MM.1S (cell line): Measurements from ENCODE around the gene SLC6A7.
A peak's percentile ranks its signal among the peaks of the same experiment; 100 is the strongest.

Experiments
- DNase-seq: peaks from one replicate; pipeline ENCODE4 v3.0.0-alpha.2; 2015
- H2AFZ ChIP-seq: fragments of 300-600 bp; sonication (generic); 2 replicates; pipeline ENCODE4 v1.6.0; 2016; ENCODE audit warnings: antibody characterized with exemption, low read length
- H3F3A ChIP-seq: fragments of 300-600 bp; sonication (generic); 2 replicates; pipeline ENCODE4 v1.6.1; 2016; ENCODE audit warnings: mild to moderate bottlenecking, antibody characterized with exemption, low read length, moderate library complexity, mixed read lengths; ENCODE audit not compliant: insufficient read depth
- H3K27ac ChIP-seq: fragments of 300-600 bp; sonication (generic); 2 replicates; pipeline ENCODE4 v1.5.1; 2016; ENCODE audit warnings: mild to moderate bottlenecking, low read length
- H3K27me3 ChIP-seq: fragments of 300-600 bp; sonication (generic); replicated peaks from 2 replicates; pipeline ENCODE4 v1.6.0; 2016; ENCODE audit warnings: low read length; ENCODE audit not compliant: insufficient read depth
- H3K36me3 ChIP-seq: fragments of 300-600 bp; sonication (generic); replicated peaks from 2 replicates; pipeline ENCODE4 v1.6.1; 2016; ENCODE audit warnings: mild to moderate bottlenecking, low read length, mixed read lengths; ENCODE audit not compliant: insufficient read depth
- H3K4me1 ChIP-seq: fragments of 300-600 bp; sonication (generic); 2 replicates; pipeline ENCODE4 v1.6.1; 2016; ENCODE audit warnings: low read length, mixed read lengths
- H3K4me2 ChIP-seq: fragments of 300-600 bp; sonication (generic); 2 replicates; pipeline ENCODE4 v1.6.0; 2016; ENCODE audit warnings: low read depth, low read length
- H3K4me3 ChIP-seq: fragments of 300-600 bp; sonication (generic); 2 replicates; pipeline ENCODE4 v1.5.1; 2016; ENCODE audit warnings: low read length, mixed read lengths
- H3K79me2 ChIP-seq: fragments of 300-600 bp; sonication (generic); 2 replicates; pipeline ENCODE4 v1.6.1; 2016; ENCODE audit warnings: mixed run types, low read length, mixed read lengths
- H3K9ac ChIP-seq: fragments of 300-600 bp; sonication (generic); 2 replicates; pipeline ENCODE4 v1.6.1; 2016; ENCODE audit warnings: low read length, mixed read lengths
- H3K9me2 ChIP-seq: fragments of 300-600 bp; sonication (generic); replicated peaks from 2 replicates; pipeline ENCODE4 v1.6.1; 2016; ENCODE audit warnings: mild to moderate bottlenecking, low read length, mixed read lengths; ENCODE audit not compliant: insufficient read depth
- H3K9me3 ChIP-seq: fragments of 300-600 bp; sonication (generic); replicated peaks from 2 replicates; pipeline ENCODE4 v1.6.1; 2016; ENCODE audit warnings: mild to moderate bottlenecking, low read length, mixed read lengths; ENCODE audit not compliant: insufficient read depth
- H4K20me1 ChIP-seq: fragments of 300-600 bp; sonication (generic); 2 replicates; pipeline ENCODE4 v1.6.1; 2016; ENCODE audit warnings: mild to moderate bottlenecking, low read length, moderate library complexity, mixed read lengths; ENCODE audit not compliant: insufficient read depth
- EZH2 ChIP-seq: fragments of 300-600 bp; sonication (generic); optimal IDR thresholded peaks from 2 replicates; pipeline ENCODE3; 2017; ENCODE audit warnings: low read depth, mild to moderate bottlenecking, antibody characterized with exemption, low read length, mixed read lengths
- EZH2phosphoT487 ChIP-seq: fragments of 300-600 bp; sonication (generic); IDR thresholded peaks from 2 replicates; pipeline ENCODE4 v1.6.1; 2018; ENCODE audit warnings: antibody characterized with exemption, low read length
- TF ChIP-seq, protein P1 (sequence below): fragments of 300-600 bp; sonication (generic); IDR thresholded peaks from 2 replicates; pipeline ENCODE4 v1.5.1; 2016; ENCODE audit warnings: antibody characterized with exemption, low read length, mixed read lengths

SLC6A7 gene

DNA sequence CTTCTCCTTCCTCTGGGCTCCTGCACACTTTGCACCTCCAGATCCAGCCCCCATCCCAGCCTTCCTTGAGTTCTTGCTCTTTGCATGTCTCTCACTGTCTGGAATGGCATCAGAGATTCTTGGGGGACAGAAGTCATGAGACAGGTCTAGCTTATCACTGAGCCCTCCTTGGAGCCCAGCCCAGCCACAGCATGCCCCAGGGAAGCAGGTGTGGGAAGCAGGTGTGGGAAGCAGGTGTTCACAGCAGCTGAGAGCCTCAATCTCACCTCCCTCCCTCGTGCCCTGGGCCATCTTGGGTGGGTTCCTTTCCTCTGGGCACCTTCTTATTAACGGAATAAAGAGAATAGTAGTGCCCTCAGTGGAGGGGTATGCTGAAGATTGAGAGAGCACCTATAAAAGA lies 27.2 kb downstream of the SLC6A7 start:
- Histone ChIP-seq H3K9ac (no peak overlapping the region), H3K9me2 (no peaks in the 10 kb centered on the region), H3K9me3 (no peaks in the 10 kb centered on the region), H3F3A (no peaks in the 10 kb centered on the region), H3K27ac (no peak overlapping the region), H3K4me2 (no peak overlapping the region), H2AFZ (no peak overlapping the region), H3K27me3 (no peaks in the 10 kb centered on the region), H3K79me2 (no peaks in the 10 kb centered on the region), H3K36me3 (no peaks in the 10 kb centered on the region), H3K4me3 (no peak overlapping the region), H4K20me1 (no peaks in the 10 kb centered on the region), H3K4me1 (no peaks in the 10 kb centered on the region)
- TF ChIP-seq, protein P1, sequence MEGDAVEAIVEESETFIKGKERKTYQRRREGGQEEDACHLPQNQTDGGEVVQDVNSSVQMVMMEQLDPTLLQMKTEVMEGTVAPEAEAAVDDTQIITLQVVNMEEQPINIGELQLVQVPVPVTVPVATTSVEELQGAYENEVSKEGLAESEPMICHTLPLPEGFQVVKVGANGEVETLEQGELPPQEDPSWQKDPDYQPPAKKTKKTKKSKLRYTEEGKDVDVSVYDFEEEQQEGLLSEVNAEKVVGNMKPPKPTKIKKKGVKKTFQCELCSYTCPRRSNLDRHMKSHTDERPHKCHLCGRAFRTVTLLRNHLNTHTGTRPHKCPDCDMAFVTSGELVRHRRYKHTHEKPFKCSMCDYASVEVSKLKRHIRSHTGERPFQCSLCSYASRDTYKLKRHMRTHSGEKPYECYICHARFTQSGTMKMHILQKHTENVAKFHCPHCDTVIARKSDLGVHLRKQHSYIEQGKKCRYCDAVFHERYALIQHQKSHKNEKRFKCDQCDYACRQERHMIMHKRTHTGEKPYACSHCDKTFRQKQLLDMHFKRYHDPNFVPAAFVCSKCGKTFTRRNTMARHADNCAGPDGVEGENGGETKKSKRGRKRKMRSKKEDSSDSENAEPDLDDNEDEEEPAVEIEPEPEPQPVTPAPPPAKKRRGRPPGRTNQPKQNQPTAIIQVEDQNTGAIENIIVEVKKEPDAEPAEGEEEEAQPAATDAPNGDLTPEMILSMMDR, result no peak
- TF ChIP-seq EZH2, result no peak
- TF ChIP-seq EZH2phosphoT487, result no peak
- DNase-seq, result no peak

DNA sequence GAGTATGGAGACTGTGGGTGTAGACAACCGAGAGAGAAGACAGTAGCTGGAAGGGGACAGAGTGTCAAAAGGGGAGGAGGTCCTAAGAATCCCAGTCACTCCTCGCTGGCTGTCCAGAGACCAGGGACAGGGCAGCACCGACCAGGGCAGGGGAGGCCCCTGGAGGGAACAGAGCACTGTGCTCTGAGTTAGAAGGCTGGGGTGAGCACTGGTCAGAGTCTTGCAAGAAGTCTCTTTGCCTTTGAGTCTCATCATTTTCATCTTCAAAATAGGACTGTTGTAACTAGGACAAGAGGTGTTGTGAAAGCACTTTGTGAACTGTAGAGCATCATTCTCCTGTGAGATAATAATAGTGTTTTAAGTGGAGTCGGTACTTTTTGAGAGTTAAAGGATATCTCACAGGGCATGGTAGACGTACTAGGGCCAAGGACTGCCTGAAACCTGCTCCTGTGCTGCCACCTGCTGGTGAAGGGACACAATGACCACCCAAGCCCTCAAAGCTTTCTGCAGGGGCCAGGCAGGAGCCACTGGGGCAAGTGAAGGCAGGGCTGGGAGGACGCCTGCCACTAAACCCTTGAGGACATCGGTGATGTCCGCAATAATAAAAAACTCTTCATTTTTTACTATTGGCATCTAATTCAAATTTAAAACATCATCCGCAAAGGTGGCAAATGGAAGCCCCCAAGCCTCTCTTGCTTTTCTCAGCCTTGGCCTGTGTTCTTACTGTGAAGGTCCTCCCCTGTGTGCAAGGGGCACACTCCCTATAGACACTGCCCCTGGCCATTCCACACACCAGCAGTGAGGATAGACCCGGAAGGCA lies 28.2 kb downstream of the SLC6A7 start:
- Histone ChIP-seq H3K4me3 (no peak overlapping the region), H4K20me1 (no peaks in the 10 kb centered on the region), H3K4me2 (no peak overlapping the region), H3K36me3 (no peaks in the 10 kb centered on the region), H3F3A (no peaks in the 10 kb centered on the region), H3K9ac (no peak overlapping the region), H3K79me2 (no peaks in the 10 kb centered on the region), H3K9me2 (no peaks in the 10 kb centered on the region), H2AFZ (no peak overlapping the region), H3K27me3 (no peaks in the 10 kb centered on the region), H3K4me1 (no peaks in the 10 kb centered on the region), H3K9me3 (no peaks in the 10 kb centered on the region), H3K27ac (no peak overlapping the region)
- DNase-seq, result peak; percentile 82
- TF ChIP-seq, protein P1, result peak; percentile 87
- TF ChIP-seq EZH2 (no peak), EZH2phosphoT487 (no peak)

DNA sequence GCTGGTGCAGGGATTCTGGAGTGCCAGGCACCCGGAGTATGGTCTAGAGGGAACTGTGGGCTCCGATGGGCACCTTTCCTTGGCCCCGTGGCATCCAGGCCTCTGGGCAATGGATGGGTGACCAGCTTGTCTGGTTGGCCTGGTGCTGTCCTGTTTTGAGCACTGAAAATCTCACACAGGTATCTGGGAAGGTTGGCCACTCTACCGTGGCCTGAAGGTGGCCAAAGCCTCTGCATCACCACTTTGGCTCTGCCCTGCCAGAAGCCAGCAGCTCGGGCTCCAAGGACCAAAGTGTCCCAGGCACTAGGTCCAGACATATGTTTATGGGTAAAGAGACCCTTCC lies 28.8 kb downstream of the SLC6A7 start:
- no peak overlapping the region for H3K4me3 ChIP-seq
- H3F3A ChIP-seq, result no peaks in the 10 kb centered on the region
- no peaks in the 10 kb centered on the region for H3K9me3 ChIP-seq
- no peak overlapping the region for H3K27ac ChIP-seq
- H3K9me2 ChIP-seq, result no peaks in the 10 kb centered on the region
- TF ChIP-seq, protein P1, result no peak
- TF ChIP-seq EZH2, result no peak
- no peak for TF ChIP-seq EZH2phosphoT487
- no peak overlapping the region for H3K9ac ChIP-seq
- no peak for DNase-seq
- H4K20me1 ChIP-seq, result no peaks in the 10 kb centered on the region
- no peak overlapping the region for H2AFZ ChIP-seq
- H3K36me3 ChIP-seq, result no peaks in the 10 kb centered on the region
- H3K4me2 ChIP-seq, result no peak overlapping the region
- H3K4me1 ChIP-seq, result no peaks in the 10 kb centered on the region
- H3K27me3 ChIP-seq, result no peaks in the 10 kb centered on the region
- no peaks in the 10 kb centered on the region for H3K79me2 ChIP-seq
